ENCODE data around the gene HDAC7.

Gene HDAC7

GRCh38 chr12:47801904-47802246 lies 17.8 kb downstream of the HDAC7 start:
- H3K36me3 ChIP-seq (ENCODE audit: insufficient read depth, low read length), result peaks cover under 1% of the 10 kb centered on the region; the same call in 1 of the 2 replicates
- H3K27ac ChIP-seq (ENCODE audit: low read depth, low read length), result no peak overlapping the region
- peaks cover 26% of the 10 kb centered on the region for H3K4me1 ChIP-seq (ENCODE audit: control insufficient read depth, insufficient read depth, low read length, unreplicated experiment)
- peaks cover 85% of the 10 kb centered on the region for H3K79me2 ChIP-seq (ENCODE audit: control insufficient read depth, insufficient read depth, low read length, unreplicated experiment)
- H3K4me3 ChIP-seq (ENCODE audit: low read depth, low read length), result no peak overlapping the region
- H2AFZ ChIP-seq (ENCODE audit: low read length, unreplicated experiment), result no peak overlapping the region
- H3K27me3 ChIP-seq (ENCODE audit: insufficient read depth, low read length), result no peaks in the 10 kb centered on the region

GRCh38 chr12:47801170-47801903 lies 18.4 kb downstream of the HDAC7 start:
- Histone ChIP-seq H2AFZ (ENCODE audit: low read length, unreplicated experiment) (no peak overlapping the region), H3K27me3 (ENCODE audit: insufficient read depth, low read length) (no peaks in the 10 kb centered on the region), H3K79me2 (ENCODE audit: control insufficient read depth, insufficient read depth, low read length, unreplicated experiment) (peaks cover 79% of the 10 kb centered on the region), H3K36me3 (ENCODE audit: insufficient read depth, low read length) (peaks cover 4% of the 10 kb centered on the region; the same call in 1 of the 2 replicates), H3K4me3 (ENCODE audit: low read depth, low read length) (no peak overlapping the region), H3K27ac (ENCODE audit: low read depth, low read length) (no peak overlapping the region), H3K4me1 (ENCODE audit: control insufficient read depth, insufficient read depth, low read length, unreplicated experiment) (peaks cover 26% of the 10 kb centered on the region)

- peaks cover 72% of the 10 kb centered on the region for H3K79me2 ChIP-seq (ENCODE audit: control insufficient read depth, insufficient read depth, low read length, unreplicated experiment)
Observed at GRCh38 chr12:47800582-47800981, 19.1 kb downstream of the HDAC7 start.

GRCh38 chr12:47799357-47799955 lies 20.2 kb downstream of the HDAC7 start:
- H3K36me3 ChIP-seq (ENCODE audit: insufficient read depth, low read length), result peaks cover 5% of the 10 kb centered on the region; the same call in 1 of the 2 replicates
- peaks cover 60% of the 10 kb centered on the region for H3K79me2 ChIP-seq (ENCODE audit: control insufficient read depth, insufficient read depth, low read length, unreplicated experiment)
- no peak overlapping the region for H3K4me3 ChIP-seq (ENCODE audit: low read depth, low read length)
- H3K27ac ChIP-seq (ENCODE audit: low read depth, low read length), result no peak overlapping the region
- no peak overlapping the region for H2AFZ ChIP-seq (ENCODE audit: low read length, unreplicated experiment)
- peaks cover 14% of the 10 kb centered on the region for H3K4me1 ChIP-seq (ENCODE audit: control insufficient read depth, insufficient read depth, low read length, unreplicated experiment)
- no peaks in the 10 kb centered on the region for H3K27me3 ChIP-seq (ENCODE audit: insufficient read depth, low read length)

More at GRCh38 chr12:47800582-47800981, 19.1 kb downstream of the HDAC7 start:
- Histone ChIP-seq H3K4me3 (ENCODE audit: low read depth, low read length) (no peak overlapping the region), H3K4me1 (ENCODE audit: control insufficient read depth, insufficient read depth, low read length, unreplicated experiment) (peaks cover 19% of the 10 kb centered on the region), H3K27ac (ENCODE audit: low read depth, low read length) (no peak overlapping the region), H2AFZ (ENCODE audit: low read length, unreplicated experiment) (no peak overlapping the region), H3K36me3 (ENCODE audit: insufficient read depth, low read length) (peaks cover 4% of the 10 kb centered on the region; the same call in 1 of the 2 replicates), H3K27me3 (ENCODE audit: insufficient read depth, low read length) (no peaks in the 10 kb centered on the region)

GRCh38 chr12:47798382-47798948 lies 21.2 kb downstream of the HDAC7 start:
- Histone ChIP-seq H3K36me3 (ENCODE audit: insufficient read depth, low read length) (peaks cover 8% of the 10 kb centered on the region; the same call in 1 of the 2 replicates), H2AFZ (ENCODE audit: low read length, unreplicated experiment) (no peak overlapping the region), H3K4me3 (ENCODE audit: low read depth, low read length) (no peak overlapping the region), H3K27ac (ENCODE audit: low read depth, low read length) (no peak overlapping the region), H3K4me1 (ENCODE audit: control insufficient read depth, insufficient read depth, low read length, unreplicated experiment) (peaks cover 13% of the 10 kb centered on the region), H3K79me2 (ENCODE audit: control insufficient read depth, insufficient read depth, low read length, unreplicated experiment) (peaks cover 51% of the 10 kb centered on the region), H3K27me3 (ENCODE audit: insufficient read depth, low read length) (no peaks in the 10 kb centered on the region)

- H3K79me2 ChIP-seq (ENCODE audit: control insufficient read depth, insufficient read depth, low read length, unreplicated experiment), result peaks cover 40% of the 10 kb centered on the region
- H3K4me3 ChIP-seq (ENCODE audit: low read depth, low read length), result no peak overlapping the region
- peaks cover 13% of the 10 kb centered on the region; the same call in 1 of the 2 replicates for H3K36me3 ChIP-seq (ENCODE audit: insufficient read depth, low read length)
- no peak overlapping the region for H3K27ac ChIP-seq (ENCODE audit: low read depth, low read length)
- H3K27me3 ChIP-seq (ENCODE audit: insufficient read depth, low read length), result no peaks in the 10 kb centered on the region
- H3K4me1 ChIP-seq (ENCODE audit: control insufficient read depth, insufficient read depth, low read length, unreplicated experiment), result peaks cover 3% of the 10 kb centered on the region
- H2AFZ ChIP-seq (ENCODE audit: low read length, unreplicated experiment), result no peak overlapping the region
Observed at GRCh38 chr12:47797441-47797840, 22.3 kb downstream of the HDAC7 start.

- Histone ChIP-seq H3K79me2 (ENCODE audit: control insufficient read depth, insufficient read depth, low read length, unreplicated experiment) (peaks cover 25% of the 10 kb centered on the region), H3K4me1 (ENCODE audit: control insufficient read depth, insufficient read depth, low read length, unreplicated experiment) (no peaks in the 10 kb centered on the region), H2AFZ (ENCODE audit: low read length, unreplicated experiment) (no peak overlapping the region), H3K27ac (ENCODE audit: low read depth, low read length) (no peak overlapping the region), H3K36me3 (ENCODE audit: insufficient read depth, low read length) (peaks cover 14% of the 10 kb centered on the region; the same call in 1 of the 2 replicates), H3K4me3 (ENCODE audit: low read depth, low read length) (no peak overlapping the region), H3K27me3 (ENCODE audit: insufficient read depth, low read length) (no peaks in the 10 kb centered on the region)
Observed at GRCh38 chr12:47795814-47796411, 23.8 kb downstream of the HDAC7 start.

GRCh38 chr12:47795121-47795813 lies 24.4 kb downstream of the HDAC7 start:
- no peaks in the 10 kb centered on the region for H3K4me1 ChIP-seq (ENCODE audit: control insufficient read depth, insufficient read depth, low read length, unreplicated experiment)
- H3K36me3 ChIP-seq (ENCODE audit: insufficient read depth, low read length), result peaks cover 14% of the 10 kb centered on the region; the same call in 1 of the 2 replicates
- no peak overlapping the region for H3K4me3 ChIP-seq (ENCODE audit: low read depth, low read length)
- no peaks in the 10 kb centered on the region for H3K27me3 ChIP-seq (ENCODE audit: insufficient read depth, low read length)
- H2AFZ ChIP-seq (ENCODE audit: low read length, unreplicated experiment), result no peak overlapping the region
- no peak overlapping the region for H3K27ac ChIP-seq (ENCODE audit: low read depth, low read length)
- peaks cover 19% of the 10 kb centered on the region for H3K79me2 ChIP-seq (ENCODE audit: control insufficient read depth, insufficient read depth, low read length, unreplicated experiment)

GRCh38 chr12:47794679-47795078 lies 25.0 kb downstream of the HDAC7 start:
- Histone ChIP-seq H3K27me3 (ENCODE audit: insufficient read depth, low read length) (no peaks in the 10 kb centered on the region), H2AFZ (ENCODE audit: low read length, unreplicated experiment) (no peak overlapping the region), H3K27ac (ENCODE audit: low read depth, low read length) (no peak overlapping the region), H3K4me1 (ENCODE audit: control insufficient read depth, insufficient read depth, low read length, unreplicated experiment) (no peaks in the 10 kb centered on the region), H3K36me3 (ENCODE audit: insufficient read depth, low read length) (peaks cover 14% of the 10 kb centered on the region; the same call in 1 of the 2 replicates), H3K79me2 (ENCODE audit: control insufficient read depth, insufficient read depth, low read length, unreplicated experiment) (peaks cover 13% of the 10 kb centered on the region), H3K4me3 (ENCODE audit: low read depth, low read length) (no peak overlapping the region)

- peaks cover 26% of the 10 kb centered on the region; the same call in 1 of the 2 replicates for H3K36me3 ChIP-seq (ENCODE audit: insufficient read depth, low read length)
Observed at GRCh38 chr12:47793015-47793681, 26.6 kb downstream of the HDAC7 start.

More at GRCh38 chr12:47793015-47793681, 26.6 kb downstream of the HDAC7 start:
- H3K79me2 ChIP-seq (ENCODE audit: control insufficient read depth, insufficient read depth, low read length, unreplicated experiment), result no peaks in the 10 kb centered on the region
- no peak overlapping the region for H2AFZ ChIP-seq (ENCODE audit: low read length, unreplicated experiment)
- no peak overlapping the region for H3K27ac ChIP-seq (ENCODE audit: low read depth, low read length)
- H3K4me3 ChIP-seq (ENCODE audit: low read depth, low read length), result no peak overlapping the region
- H3K27me3 ChIP-seq (ENCODE audit: insufficient read depth, low read length), result no peaks in the 10 kb centered on the region
- no peaks in the 10 kb centered on the region for H3K4me1 ChIP-seq (ENCODE audit: control insufficient read depth, insufficient read depth, low read length, unreplicated experiment)

Measured in ACC112 (cell line).